Measurements from ENCODE around the gene SGTB.
A peak's percentile ranks its signal among the peaks of the same experiment; 100 is the strongest.

Gene SGTB, protein sequence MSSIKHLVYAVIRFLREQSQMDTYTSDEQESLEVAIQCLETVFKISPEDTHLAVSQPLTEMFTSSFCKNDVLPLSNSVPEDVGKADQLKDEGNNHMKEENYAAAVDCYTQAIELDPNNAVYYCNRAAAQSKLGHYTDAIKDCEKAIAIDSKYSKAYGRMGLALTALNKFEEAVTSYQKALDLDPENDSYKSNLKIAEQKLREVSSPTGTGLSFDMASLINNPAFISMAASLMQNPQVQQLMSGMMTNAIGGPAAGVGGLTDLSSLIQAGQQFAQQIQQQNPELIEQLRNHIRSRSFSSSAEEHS

DNA sequence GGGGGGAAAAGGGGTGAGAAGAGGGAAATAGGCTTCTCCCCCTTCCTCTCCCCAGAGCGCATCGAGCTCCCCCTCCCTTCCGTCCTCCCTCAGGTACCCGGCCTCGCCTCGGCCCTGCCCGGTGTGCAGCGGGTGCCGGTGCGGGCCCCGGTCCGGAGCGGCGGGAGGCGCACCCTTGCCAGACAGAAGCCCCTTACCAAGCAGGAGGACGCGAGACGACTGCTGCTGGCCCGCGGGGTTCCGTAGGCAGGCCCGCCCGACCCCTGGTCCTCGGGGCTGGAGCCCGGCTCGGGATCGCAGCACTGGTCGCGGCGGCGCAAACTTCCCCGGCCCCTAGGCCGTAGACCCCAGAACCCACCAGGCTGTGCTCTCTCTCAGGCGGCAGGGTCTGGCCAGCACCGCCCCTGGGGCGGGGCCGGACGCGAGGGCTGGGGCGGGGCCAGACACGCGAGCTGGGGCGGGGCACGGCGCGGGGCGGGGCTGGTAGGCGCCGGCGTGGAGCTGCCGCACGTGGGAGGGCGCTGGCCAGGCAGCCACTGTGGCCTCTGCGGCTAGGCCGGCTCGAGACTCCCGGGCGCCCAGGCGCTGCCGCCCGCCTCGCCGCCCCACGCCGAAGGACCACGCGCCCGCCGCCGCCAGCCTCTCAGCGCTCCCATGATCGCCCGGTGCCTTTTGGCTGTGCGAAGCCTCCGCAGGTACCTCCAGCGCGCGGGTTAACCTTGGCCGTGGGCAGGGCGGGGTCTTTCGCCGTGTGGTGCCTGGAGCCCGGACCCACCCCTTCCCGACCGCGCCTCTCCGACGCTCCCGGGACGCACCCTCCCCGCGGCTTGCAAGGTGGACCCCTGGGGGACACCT, at the start of gene SGTB, which contains the start of gene NLN:
Gene SGTB (minus strand): TSS at position 390 of the 855 bp plus-strand sequence. CDS start 1,302 bp downstream, outside the sequence.
Gene NLN (plus strand): TSS at position 486 of the 855 bp plus-strand sequence. CDS start 169 bp downstream, at position 655.
- DNase-seq, result peak; percentile 90

DNA sequence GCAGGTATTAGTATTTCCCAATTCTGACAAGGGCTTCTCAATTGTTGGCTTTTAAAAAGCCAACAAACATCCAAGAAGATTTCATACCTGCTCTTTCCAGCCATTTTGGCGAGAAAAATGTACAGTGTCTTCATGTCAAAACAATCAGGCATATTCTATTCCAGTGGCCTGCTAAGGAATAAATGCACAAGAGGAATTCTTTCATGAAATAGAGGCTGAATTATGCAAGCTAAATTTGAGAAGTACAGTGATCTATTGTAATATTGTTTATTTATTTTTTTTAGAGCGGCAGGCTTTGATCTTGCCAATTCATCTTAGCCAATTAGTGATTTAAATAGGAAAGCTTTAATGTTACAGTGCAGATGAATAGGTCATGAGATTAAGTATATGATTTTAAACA, 49.4 kb upstream of the SGTB start:
- DNase-seq, result no peak

DNA sequence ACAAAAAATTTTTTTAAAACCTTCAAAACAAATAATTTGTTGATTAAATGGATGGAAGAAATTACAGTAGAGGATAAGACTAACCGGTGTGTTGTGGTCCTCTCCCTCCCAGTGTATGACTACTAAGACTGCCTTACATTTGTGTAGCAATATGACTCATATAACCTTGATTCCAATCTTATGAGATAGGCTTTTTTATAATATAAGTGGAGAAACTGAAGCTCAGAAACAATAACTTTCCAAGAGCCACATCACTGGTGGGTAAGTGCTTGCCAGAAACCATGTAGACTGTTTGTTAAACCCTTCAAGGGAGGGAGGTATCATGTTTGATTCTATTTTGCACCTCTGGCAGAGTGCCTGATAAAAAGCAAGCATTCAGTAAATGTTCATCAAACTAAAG, 47.6 kb upstream of the SGTB start:
- no peak for DNase-seq

DNA sequence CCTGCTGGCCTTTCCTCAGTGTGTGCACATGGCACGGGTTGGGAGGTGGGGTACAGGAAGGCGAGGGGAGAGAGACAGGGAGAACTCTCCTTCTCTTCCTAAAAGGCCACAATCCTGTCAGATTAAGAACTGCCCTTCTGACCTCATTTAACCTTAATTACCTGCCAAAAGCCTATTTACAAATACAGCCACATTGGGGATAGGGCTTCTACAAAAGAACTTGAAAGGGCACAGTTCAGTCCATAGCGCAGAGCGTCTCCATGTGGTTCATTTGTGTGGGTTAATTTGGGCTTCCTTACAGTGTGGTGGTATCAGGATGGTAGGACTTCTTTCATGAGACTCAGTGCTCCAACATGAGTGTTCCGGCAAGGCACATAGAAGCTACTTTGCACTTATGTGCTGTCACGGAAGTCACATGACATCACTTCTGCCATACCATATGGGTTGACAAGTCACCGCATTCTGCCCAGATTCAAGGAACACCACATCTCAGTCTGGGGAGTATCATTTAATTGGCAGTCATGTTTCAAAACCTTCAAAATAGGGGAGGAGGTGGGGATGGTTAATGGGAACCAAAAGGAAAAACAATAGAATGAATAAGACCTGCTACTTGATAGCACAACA, 46.9 kb upstream of the SGTB start:
- no peak for DNase-seq

DNA sequence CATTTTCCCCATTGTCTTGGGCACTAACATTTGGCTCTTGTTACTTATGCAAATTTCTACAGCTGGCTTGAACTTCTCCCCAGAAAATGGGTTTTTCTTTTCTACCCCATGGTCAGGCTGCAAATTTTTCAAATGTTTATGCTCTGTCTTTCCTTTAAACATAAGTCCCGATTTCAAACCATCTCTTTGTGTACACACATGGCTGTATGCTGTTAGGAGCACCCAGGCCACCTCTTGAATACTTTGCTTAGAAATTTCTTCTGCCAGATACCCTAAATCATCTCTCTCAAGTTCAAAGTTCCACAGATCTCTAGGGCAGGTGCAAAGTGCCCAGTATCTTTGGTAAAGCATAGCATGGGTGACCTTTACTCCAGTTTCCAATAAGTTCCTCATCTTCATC, 45.7 kb upstream of the SGTB start:
- no peak for DNase-seq

DNA sequence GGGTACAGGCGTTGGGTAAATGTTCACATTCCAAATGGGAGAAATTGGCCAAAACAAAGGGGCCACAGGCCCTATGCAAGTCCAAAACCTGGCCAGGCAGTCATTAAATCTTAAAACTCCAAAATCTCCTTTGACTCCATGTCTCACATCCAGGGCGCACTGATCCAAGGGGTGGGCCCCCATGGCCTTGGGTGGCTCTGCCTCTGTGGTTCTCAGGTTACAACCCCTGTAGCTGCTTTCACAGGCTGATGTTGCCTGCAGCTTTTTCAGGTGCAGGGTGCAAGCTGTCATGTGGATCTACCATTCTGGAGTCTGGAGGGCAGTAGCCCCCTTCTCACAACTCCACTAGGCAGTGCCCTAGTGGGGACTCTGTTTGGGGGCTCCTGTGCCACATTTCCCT, 44.9 kb upstream of the SGTB start:
- DNase-seq, result no peak

DNA sequence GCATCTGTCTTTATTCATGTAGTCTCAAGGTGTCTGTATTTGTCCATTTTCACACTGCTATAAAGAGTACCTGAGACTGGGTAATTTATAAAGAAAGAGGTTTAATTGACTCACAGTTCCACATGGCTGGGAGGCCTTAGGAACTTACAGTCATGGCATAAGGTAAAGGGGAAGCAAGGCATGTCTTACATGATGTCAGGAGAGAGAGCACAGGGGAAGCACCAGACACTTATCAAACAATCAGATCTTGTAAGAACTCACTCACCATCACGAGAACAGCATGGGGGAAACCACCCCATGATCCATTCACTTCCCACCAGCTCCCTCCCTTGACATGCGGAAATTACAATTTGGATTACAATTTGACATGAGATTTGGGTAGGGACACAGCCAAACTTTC, 44.3 kb upstream of the SGTB start:
- DNase-seq, result peak; percentile 10

DNA sequence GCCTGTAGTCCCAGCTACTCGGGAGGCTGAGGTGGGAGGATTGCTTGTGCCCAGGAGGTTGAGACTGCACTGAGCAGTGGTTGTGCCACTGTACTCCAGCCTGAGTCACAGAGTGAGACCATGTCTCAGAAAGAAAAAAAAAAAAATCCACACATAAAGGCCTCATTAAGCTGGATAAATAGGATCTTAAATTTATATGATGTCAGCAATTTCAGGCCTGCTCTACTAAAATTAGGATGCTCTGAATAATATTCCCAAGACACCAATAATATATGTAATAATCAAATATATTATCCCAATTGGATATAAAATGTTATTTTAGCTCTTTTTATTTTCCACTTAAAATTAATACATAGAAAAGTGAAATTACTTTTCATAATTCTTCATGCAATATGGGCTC, 43.7 kb upstream of the SGTB start:
- DNase-seq, result no peak

DNA sequence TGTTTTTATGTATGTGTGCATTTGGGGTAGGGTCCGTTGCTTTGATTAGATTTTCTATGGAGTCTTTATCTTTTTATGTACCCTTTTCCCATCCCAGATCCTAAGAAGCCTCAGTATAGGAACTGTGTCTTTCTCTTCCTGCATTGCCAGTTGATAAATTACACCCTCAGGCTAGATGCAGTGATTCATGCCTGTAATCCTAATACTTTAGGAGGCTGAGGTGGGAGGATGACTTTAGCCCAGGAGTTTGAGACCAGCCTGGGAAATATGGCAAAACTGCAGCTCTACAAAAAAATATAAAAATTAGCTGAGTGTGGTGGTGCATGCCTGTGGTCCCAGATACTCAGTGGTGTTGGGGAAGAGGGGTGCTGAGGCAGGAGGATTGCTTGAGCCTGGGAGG, 40.3 kb upstream of the SGTB start:
- no peak for DNase-seq

DNA sequence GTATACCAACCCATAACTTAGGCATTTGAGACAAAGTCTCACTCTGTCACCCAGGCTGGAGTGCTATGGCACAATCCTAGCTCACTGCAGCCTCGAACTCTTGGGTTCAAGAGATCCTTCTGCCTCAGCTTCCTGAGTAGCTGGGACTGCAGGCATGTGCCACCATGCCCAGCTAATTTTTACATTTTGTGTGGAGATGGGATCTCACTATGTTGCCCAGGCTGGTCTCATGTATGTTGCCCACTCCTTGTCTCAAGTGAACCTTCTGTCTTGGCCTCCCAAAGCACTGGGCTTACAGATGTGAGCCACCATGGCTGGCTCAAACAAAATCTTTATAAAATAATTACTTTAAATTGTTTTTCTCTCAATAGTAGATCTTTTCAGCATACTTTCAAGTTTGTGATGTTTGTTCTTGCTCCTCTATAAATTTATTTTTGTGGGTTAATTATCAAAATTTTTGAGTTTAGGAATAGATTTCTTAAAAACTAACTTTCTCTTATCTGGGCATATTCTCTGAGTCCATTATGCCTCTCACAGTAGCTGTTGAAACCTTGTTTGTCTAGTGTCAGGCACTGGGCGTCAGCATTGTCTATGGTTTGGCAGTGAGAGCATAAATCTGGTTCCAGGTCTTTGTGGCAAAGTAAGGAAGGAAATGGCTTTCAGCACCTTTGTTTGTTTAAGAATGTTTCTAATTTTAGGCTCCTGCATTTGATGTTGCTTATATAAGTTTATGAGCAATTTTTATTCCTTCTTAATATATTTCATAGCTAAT, 38.8 kb upstream of the SGTB start:
- peak; percentile 38 for DNase-seq

DNA sequence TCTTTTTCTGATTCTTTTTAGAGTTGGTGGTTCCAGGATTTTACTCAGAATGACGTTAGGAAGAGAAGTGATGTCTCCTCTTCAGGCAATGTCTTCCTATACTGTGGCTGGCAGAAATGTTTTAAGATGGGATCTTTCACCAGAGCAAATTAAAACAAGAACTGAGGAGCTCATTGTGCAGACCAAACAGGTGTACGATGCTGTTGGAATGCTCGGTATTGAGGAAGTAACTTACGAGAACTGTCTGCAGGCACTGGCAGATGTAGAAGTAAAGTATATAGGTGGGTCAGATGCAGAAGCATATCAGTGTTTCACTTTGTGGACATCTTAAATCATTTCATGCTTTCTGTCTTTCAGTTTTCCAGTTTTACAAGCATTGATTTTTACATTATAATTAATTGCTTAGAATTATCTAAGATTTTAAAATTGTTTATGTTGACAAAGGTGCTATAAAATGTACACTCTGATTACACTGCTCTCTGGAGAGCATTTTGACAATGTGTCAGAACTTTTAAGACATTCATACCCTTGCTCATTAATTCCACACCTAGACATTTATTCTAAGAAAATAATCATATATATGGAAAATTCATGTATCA, 36.7 kb upstream of the SGTB start:
- no peak for DNase-seq

DNA sequence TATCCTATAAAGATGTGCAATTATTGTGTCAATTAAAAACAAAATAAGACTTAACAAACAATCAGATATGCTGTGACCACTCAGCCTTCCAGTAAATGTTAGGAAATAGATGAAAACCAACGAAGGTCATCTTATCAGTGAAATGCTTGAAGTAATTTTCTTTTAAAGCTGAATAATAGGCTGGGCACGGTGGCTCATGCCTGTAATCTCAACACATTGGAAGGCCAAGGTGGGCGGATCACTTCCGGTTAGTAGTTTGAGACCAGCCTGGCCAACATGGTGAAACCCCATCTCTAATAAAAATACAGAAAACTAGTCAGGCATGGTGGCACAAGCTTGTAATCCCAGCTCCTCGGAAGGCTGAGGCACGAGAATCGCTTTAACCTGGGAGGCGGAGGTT, 31.3 kb upstream of the SGTB start:
- DNase-seq, result no peak

DNA sequence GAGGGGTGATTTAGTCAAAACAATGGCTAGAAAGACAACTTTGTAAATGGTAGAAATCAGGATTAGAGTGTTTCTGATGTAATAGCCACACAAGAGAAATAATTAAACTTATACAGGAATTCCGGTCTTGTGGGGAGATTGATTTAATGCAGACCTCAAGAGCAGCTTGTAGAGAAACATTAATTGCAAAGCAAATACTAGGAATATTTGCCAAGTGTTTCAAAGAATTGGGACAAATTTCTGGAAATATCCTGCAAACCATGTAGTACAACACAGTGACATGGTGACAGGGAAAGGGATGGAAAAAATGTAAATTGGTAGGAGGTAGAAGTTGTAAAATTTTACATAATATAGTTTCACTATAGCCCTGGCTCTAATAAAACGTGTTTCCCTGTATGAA, 29.0 kb upstream of the SGTB start:
- DNase-seq, result no peak

DNA sequence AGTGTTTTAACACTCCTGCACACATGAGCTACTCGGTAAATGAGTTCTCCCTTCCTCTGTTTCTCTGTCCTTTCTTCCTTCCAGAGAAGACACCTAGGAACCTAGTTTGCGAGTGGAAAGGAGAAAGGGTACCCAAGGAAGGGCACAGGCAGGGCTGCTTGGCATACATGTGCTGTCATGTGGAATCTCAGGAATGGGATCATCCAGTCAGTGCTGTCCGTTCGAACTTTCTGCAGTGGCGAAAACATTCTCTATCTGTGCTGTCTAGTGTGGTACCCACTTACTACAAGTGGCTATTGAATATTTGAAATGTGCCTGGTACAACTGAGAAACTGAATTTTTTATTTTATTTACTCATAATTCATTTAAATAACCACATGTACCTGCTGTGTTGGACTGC, 28.0 kb upstream of the SGTB start:
- DNase-seq, result no peak

DNA sequence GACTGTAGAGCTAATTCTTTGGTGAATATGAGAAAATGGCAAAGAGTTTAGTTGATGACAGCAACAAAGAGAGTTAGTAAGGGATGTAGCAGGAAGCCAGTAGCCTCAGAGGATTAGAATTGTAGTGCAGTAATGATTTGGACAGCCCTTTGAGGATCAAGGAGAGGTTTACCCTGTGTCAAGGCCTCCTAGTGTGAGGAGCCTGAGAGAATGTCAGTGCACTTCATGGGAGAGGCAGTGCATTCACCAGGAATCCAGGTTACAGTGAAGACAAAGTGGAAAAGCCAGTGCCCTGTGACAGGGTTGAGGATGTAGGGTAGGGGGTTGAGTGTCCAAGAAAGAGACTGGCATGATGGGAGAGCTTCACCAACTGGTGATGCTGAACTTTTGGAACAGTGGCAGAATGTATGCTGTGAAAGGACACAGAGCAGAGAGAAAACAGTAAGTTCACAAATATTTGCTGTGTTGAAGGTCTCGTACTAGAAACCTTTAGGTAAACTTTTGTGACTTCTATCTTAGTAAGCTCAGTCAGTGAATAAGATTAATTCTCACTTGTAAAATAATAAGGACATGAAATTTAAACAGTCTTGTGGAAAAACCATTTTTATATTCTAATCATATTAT, 27.4 kb upstream of the SGTB start:
- no peak for DNase-seq

DNA sequence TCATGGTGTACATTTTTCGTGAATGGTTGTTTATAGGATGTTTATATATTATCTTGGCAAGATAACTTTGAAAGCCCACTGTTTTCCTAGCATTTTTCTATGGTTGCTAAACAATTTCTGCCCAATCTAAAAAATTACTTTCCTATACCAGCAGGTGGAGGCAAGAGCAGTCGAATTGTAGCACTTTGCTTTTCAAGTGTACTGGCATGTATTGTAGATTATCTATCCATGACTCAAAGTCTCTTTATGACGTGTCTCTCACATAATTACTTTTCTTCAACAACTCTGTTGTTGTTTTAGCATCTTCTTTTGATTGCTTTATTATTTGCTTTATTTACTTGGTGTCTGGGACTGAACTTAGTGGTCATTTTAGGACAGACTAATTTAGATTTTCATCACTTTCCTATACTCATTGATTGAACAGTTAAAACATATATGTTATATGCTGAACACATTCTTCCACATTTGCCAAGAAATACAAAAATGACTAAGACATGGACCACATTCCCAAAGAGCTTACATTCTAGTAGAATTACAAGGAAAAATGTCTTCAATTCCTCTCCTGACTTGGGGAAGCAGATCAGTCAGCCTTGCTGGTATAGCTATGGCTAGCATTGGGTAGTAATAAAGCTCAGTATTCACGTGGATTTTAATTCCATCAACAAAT, 20.8 kb upstream of the SGTB start:
- DNase-seq, result peak; percentile 75

DNA sequence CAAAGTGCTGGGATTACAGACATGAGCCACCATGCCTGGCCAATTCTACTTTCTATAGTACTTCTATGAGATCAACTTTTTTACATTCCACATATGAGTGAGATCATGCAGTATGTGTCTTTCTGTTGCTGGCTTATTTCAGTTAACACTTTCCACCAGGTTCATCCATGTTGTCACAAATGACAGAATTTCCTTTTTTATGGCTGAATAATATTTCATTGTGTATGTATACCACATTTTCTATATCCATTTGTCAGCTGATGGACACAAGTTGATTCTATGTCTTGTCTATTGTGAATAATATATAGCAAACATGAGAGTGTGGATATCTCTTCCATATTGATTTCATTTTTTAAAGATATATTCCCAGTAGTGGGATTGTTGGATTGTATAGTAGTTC, 17.3 kb upstream of the SGTB start:
- no peak for DNase-seq

DNA sequence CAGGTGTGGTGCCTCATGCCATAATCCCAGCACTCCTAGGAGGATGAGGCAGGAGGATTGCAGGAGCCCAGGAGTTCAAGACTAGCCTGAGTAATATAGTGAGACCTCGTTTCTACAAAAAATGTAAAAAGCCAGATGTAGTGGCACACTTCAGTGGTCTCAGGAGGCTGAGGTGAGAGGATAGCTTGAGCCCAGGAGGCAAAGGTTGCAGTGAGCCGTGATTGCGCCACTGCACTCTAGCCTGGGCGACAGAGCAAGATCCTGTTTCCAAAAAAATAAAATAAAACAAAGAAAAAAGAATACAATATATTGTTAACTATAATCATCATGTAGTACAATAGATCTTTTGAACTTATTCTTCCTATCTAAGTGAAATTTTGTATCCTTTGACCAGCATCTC, 16.4 kb upstream of the SGTB start:
- no peak for DNase-seq

DNA sequence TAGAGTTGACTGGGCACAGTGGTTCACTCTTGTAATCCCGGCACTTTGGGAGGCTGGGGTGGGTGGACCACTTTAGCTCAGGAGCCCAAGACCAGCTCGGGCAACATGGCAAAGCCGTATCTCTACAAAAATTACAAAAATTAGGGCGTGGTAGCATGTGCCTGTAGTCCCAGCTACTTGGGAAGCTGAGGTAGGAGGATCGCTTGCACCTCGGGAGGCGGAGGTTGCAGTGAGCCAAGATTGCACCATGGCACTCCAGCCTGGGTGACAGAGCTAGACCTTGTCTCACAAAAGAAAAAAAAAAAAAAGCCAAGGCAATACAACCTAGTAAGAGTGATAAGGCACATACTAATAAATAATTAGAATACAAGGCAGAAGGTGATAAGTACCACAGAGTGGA, 15.9 kb upstream of the SGTB start:
- no peak for DNase-seq

DNA sequence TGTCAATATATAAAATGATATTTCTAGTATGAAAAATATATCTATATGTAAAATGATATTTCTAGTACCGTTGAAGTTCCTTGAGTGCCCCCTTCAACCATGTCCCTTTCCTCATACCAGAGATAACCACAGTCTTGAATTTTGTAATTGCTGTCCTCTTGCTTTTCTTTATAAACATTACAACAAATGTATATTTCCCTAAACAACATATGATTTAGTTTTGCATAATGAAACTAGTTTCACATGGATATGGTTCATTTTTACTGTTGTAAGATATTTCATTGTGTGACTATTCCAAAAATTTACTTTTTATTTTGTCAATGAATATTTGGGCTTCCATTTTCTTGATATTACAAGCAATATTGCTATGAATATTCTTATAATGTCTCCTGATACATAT, 14.1 kb upstream of the SGTB start:
- no peak for DNase-seq

DNA sequence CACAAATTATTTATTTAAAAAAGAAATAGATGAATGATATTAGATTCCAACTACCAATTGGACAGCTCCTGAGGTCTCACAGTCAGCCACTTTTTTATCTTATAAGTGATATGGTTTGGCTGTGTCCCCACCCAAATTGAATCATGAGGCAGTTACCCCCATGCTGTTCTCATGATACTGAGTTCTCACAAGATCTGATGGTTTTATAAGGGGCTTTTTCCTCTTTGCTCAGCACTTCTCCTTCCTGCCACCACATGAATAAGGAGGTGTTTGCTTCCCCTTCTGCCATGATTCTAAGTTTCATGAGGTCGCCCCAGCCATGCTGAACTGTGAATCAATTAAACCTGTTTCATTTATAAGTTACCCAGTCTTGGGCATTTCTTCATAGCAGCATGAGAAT, 13.0 kb upstream of the SGTB start:
- DNase-seq, result no peak

Data from activated CD4-positive, alpha-beta T cell treated with anti-CD3 and anti-CD28 coated beads, Interleukin-2, Interleukin-6, amounts not matched to agents 100 ng/mL and 50 ng/mL, durations not matched to agents 16 hours and 8 hours (primary cell).